Effector CD4-positive, alpha-beta T cell (primary cell): ENCODE measurements around the gene CD320.
"Not testable (repeated sequence)": the region's sequence is repeated elsewhere in the genome, so short reads cannot be mapped to it uniquely, and the experiment has no call there.

Source experiments
- DNase-seq: peaks from one replicate; pipeline ENCODE4 v3.0.0-alpha.2; 2020

CD320 gene

DNA sequence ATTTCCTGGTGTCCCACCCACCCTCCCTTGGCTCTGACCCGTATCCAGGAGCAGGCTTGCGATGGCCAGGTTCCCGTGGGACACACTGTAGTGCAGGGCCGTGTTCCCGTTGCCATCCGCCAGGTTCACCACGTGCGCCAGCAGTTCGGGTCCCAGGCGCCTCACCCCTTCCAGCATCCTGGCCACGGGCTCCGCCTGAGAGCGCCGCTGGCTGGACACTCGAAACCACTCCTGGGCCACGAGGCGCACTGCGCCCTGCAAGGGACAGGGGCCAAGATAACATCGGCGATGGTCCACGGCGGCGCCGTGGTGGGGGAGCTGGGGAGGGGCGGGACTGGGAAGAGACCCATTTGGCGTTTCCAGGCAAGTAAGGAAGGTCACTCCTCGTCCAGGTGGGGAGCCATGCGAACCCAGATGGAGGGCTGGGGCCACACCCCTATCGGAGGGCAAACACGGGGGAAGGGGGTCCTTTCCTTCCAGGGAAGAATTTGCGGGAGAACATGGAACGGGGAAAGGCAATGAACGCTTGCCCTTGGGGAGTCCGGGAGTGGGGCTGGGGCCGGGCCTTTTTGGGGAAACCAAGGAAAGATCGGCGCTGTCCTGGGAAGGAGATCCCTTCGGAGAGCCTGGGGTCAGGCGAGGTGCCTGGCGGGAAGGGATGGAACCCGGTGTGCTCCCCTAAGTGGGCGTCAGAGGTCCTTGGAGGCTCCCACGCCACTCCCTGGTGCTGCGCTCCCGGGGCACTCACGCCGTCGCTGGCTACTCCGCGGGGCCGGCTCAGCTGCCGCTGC is 25.0 kb upstream of the CD320 start:
- DNase-seq: no peak

DNA sequence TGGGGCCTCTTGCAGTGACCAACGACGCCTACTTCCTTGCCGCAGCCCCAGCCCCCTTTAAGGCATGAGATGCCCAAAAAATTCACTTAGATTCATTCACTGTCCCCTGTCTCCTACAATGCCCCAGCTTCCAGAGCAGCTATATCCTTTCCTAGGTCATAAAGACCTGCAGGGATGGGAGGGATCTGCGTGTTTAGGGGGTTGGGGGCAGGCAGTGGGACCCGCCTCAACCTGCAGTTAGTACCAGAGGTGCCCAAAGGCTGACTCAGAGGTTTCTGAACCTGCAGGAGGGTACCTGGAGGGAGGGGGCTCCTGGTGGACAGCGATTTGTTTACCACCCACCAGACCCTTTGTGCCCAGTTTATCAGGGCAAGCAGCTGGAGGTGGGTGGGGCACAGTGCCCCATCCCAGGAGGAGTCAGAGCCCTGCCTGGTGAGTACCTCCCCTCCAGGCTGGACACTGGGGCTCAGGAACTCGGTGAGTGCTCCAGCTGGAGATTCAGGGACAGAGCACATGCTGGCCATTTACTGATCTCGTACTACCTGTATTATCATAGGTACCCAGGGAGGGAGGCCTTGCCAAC is 23.2 kb upstream of the CD320 start:
- DNase-seq: no peak

DNA sequence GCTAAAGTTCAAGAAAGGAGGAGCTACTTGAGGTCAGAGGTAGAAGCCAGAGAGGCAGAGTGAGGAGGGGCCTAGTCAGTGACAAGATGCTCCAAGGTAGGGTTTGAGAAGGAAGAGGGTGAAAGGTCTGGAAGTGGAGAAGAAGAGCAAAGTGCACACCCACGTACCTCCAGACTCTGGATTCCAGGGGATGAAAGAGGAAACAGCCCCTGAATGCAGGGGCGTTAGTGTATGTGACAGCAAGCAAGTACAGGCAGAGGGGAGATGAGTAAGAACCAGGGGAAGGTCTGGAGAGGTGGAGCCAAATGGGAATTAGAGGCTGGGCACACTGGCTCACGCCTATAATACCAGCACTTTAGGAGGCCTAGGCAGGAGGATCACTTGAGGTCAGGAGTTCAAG is 21.8 kb upstream of the CD320 start:
- no peak for DNase-seq

DNA sequence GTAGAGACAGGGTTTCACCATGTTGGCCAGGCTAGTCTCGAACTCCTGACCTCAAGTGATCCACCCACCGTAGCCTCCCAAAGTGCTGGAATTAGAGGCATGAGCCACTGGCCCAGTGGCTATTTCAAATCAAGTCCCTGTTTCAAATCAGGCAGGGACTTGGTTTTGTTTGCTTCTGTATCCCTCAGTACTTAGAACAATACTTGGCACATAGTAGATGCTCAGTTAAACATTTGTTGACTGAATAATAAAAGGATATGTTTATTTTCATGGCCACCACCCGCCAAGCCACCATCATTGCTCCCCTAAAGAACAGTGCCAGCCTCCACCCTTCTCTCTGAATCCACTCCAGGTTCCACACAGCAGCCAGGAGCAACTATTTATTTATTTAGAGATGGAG is 17.3 kb upstream of the CD320 start:
- no peak for DNase-seq

DNA sequence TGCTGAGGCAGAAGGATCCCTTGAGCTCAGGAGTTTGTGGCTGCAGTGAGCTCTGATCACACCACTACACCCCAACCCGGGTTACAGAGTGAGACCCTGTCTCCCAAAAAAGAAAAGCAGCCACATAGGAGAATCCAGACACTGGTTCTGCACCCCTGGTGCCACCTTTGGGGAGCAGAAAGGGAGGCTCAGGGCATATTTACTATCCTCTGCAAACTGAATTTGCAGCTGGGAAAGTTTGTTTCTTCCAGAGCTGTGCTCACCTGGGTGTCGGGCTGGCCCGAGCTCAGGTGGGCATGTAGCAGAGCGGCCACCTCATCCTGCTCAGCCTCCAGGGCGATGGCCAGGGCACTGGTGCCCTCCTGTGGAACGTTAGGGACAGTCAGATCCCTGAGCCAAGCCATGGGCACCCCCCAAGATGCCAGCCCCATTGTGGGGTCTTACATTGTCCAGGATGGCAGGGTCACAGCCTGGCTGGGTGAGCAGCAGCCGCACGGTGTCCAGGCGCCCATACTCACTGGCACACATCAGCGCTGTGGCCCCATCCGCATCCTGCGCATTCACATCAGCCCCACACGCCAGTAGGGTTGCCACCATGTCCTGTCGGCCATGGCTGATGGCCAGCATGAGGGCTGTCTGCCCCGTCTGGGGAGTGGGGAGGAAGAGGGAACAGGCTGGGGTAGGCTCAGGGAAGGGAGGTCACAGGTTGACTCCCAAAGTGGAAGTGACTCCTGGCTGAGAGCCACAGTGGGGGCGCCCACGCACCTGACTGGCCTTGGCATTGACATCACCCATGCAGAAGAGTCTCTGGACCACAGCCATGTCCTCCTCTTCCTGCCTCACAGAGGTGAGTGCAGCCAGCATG is 16.3 kb upstream of the CD320 start:
- no peak for DNase-seq

DNA sequence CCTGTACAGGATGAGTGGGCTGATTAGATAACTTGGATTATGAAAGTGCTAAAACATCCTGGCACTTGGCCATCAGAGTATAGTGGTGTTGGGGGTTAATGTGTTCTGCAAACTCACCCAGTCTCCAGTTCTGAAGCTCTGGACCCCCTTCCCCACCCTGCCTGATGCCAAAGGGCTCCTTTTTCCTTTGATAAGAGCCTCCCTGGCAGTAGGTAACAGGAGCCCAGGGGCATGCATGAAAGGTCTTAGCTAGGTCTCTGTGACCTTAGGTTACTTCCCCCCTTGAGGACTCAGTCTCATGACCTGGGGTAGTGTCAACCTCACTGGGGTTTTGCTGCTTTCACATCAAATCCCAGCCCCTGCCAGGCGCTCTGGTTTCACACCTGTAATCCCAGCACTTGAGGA is 15.6 kb upstream of the CD320 start:
- DNase-seq: no peak

DNA sequence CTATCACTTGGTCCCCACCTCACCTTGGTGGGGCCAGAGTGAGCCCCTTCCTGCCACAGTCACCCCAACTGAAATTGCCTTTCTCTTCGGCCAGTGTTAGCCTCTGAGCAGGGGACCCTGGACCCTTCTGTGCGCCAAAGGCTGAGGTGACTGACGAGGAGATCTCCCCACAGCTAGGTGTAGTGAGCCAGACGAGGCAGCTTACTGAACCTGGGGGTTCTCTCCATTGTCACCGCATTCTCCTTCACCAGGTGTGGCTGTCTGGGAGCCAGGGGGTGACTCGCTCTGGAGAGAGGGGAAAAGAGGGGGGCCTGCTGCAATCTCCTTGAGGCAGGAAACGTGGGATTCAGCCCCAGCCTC is 14.5 kb upstream of the CD320 start:
- no peak for DNase-seq

DNA sequence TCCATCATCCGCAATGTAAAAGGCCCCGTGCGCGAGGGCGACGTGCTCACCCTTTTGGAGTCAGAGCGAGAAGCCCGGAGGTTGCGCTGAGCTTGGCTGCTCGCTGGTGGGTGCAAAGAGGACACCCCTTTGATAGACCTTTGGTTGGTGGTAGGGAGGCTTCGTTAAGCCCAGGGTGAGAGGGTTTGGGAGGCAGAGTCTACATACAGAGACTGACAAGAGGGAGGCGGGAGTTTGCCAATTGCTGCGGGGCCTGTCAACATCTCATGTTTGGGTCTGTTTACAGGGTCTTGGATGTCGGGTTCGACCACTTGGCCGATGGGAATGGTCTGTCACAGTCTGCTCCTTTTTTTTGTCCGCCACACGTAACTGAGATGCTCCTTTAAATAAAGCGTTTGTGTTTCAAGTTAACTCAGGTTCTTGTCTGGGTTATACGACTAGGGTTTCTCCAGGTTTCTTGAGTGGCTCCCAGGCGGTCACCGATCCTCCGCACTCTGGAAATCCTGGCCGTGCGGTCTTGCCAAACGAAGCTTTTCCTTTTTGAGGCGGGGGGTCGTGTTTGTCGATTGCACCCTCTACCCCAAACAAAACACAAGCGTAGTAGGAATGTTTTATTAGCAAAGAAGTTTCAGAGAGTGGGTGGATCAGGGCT is 14.0 kb upstream of the CD320 start:
- DNase-seq: no peak

DNA sequence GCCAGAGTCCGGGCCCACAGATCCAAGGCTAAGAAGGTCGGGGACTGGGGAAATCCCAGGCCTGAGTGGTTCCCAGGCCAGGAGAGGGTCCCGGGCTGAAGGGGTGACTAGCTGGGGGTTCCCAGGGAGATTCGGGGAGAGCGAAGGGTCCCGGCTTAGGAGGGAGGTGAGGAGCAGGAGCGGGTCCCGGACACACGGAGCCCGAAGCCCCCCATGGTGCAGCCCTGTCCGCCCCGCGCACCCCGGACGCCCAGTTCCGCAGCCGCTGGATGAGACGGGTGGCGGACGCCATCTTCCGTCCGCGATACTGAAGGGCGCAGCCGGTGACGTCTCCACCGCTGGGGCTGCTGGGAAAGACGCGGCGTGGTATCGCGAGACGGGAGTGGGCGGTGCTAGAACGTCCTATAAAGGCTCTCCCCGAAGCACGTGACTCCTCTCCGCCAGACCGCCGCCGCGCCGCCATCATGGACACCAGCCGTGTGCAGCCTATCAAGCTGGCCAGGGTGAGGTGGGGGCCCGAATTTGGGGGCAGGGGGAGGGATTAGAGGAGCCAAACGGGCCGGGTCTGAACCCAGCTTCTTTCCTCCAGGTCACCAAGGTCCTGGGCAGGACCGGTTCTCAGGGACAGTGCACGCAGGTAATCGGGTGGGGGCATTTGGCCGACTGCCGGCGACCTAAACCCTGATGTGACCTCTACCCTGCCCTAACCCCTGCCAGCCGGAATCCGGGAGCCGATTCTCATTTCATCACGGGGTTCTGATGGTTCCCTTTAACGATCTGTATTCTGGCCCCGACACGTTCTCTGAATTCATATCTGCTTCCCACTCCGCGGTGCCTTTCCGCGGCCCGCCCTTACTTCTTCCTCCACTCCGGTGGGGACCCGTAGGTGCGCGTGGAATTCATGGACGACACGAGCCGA is 13.2 kb upstream of the CD320 start, which contains the start of the genes NDUFA7 and RPS28:
TSS of gene NDUFA7 (minus strand) at position 309 of the 919 bp plus-strand sequence. CDS start at position 292, 17 bp downstream.
TSS of gene RPS28 (plus strand) at position 430 of the 919 bp plus-strand sequence. CDS start at position 465, 35 bp downstream.
- DNase-seq: peak; percentile 96

DNA sequence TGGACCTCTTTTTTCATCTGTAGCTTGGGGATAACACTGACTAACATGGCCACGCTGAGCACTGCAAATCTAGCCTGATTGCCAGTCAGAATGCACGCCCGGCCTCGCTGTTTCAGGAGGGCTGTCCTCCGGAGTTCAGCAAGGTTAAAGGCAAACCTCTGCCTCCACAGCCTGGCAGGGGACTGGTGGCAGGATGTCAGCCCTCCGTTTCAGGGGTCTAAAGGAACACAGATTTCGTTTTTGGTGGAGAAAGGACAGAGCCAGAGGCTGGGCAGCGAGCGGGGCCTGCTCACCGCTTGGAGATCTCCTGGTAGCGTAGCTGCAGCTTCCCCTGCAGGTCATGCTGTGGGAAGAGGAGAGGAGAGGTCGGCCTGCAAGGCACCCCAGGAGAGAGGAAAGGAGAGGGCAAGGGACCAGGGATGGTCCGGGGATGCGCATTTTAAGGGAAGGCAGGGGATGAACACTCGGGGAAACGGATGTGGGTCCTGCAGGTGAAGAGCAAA is 12.5 kb upstream of the CD320 start:
- no peak for DNase-seq

DNA sequence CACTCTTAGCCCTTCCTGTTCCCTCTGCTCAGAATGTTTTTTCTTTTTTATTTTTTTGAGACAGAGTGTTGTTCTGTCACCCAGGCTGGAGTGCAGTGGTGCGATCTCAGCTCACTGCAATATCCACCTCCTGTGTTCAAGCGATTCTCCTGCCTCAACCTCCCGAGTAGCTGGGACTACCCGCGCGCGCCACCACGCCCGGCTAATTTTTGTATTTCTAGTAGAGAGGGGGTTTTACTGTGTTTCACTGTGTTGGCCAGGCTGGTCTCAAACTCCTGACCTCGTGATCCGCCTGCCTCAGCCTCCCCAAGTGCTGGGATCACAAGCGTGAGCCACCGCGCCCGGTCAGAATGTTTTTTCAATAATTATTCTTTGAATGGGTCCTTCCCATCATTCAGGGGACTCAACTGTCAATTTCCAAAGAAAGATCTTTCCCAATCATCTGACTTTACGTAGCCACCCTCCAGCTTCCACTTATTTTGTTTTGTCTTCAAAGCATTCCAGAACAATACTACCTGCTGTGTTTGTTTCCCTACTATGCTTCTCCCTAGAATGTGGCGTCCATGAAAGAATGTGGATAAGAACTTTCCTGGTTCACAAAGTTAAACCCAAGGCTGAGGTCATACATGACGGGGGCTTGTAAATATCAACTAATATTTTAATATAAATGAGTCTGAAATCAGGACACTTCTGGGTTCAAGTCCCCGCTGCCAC is 11.8 kb upstream of the CD320 start:
- DNase-seq: no peak

DNA sequence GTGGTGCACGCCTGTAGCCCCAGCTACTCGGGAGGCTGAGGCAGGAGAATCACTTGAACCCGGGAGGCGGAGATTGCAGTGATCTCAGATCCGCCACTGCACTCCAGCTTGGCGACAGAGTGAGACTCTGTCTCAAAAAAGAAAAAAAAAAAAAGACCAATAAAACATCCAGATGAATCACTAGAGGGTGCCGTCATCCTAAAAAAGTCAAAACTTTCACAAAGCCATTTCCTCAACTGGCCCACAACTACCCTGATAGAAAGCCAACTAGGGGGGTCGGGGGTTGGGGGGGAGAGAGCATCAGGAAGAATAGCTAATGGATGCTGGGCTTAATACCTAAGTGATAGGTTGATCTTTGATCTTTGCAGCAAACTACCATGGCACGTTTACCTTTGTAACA is 10.7 kb upstream of the CD320 start:
- DNase-seq: not testable (repeated sequence)

DNA sequence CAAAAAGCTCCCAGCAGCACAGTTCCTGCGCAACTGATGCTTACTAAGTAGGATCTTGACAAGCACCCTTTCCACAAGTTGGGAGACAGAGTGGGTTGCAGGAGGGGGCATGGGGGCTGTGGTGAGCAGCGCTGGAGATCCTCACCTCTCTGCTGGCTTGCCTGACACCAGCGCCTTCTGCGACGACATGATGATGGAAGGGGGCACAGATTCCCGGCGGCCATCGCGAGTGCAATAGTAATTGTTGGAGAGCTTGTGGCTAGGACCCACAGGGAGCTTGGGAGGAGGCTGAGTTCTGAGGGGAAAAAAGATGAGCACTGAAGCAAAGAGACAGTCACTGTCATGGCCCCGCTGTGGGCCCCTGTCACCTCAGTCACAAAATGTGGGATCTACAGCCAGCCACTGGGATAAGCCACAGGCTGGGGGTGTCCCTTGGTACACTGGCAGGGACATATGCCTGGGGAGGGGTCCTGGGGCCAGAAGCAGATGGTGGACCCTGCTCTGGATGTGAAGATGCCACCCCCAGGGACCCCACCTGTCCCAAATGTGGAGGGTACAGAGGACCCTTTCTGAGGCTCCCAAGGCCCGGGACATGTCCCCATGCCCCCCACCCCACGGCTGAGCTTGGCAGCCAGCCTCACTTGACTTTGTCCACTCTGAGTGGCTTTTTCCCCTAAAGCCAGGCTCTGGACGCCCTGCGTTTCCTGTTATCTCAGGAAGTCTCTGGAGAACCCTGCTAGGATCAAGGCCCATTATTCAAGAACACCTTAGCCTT is 8.4 kb upstream of the CD320 start:
- DNase-seq: no peak

DNA sequence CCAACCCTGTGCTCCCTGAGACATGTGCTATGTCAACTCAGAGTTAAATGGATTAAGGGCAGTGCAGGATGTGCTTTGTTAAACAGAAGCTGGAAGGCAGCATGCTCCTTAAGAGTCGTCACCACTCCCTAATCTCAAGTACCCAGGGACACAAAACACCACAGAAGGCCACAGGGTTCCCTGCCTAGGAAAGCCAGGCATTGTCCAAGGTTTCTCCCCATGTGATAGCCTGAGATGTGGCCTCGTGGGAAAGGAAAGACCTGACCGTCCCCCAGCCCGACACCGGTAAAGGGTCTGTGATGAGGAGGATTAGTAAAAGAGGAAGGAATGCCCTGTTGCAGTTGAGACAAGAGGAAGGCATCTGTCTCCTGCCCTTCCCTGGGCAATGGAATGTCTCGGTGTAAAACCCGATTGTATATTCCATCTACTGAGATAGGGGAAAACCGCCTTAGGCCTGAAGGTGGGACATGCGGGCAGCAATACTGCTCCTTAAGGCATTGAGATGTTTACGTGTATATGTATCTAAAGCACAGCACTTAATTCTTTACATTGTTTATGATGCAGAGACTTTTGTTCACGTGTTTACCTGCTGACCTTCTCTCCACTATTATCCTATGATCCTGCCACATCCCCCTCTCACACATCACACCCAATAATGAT is 7.0 kb upstream of the CD320 start:
- DNase-seq: not testable (repeated sequence)

DNA sequence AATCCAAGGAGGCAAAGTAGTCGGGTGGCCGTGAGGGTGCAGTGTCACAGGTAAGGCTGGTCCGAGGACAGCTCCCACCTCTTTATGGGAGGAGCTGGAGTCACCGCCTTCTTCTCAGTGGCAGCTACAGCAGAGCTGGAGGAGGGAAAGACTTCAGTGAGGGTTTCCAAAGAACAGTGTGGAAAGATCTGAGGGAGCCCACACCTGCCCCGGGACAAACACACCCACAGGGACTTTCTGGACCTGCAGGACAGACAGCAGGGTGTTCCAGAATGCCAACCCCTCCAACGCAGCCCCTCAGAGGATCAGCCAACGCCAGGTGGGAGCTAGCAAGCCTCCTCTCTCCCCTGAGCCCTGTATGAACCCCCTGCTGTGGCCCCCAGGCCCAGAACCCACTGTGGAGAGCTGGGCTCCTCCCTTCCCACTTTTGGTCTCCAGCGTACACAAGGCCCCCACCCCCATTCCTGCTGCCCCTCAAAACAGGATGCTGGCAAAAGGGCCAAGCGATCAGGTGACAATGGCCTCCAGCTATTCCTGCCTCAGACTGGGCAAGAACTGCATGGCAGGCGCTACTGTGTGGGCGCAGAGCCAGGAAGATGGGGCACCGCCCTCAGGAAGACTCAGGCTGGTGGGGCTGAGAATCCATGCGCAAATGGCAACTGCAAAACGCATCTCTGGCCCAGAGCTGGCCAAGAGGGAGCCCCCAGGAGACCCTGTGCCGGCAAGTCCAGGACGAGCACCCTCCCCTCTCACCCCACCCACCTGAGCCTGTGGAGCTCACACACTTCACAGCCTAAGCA is 3.5 kb upstream of the CD320 start:
- DNase-seq: no peak

DNA sequence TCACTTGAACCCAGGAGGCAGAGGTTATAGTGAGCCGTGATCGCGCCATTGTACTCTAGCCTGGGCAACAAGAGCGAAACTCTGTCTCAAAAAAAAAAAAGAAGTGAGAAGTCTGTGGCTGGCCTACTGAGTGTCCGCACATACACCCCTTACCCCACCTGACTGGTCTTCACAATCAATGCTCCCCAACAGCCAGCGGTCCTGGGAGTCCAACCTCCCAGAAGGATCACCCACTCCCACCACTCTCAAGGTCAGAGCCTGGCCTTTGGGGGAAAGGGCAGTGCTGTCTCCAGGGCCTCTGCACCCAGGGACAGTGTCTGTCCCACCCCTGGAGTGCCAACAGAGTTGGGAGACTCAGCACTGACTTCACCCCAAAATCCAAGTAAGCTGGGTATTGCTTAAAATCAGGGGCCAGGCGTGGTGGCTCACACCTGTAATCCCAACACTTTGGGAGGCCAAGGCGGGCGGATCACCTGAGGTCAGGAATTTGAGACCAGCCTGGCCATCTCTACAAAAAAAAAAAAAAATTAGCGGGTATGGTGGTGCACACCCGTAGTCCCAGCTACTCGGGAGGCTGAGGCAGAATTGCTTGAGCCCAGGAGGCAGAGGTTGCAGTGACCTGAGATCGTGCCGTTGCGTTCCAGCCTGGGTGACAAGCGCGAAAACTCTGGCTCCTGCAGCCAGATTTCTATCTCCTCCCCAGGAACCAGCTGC is 2.3 kb upstream of the CD320 start:
- no peak for DNase-seq

DNA sequence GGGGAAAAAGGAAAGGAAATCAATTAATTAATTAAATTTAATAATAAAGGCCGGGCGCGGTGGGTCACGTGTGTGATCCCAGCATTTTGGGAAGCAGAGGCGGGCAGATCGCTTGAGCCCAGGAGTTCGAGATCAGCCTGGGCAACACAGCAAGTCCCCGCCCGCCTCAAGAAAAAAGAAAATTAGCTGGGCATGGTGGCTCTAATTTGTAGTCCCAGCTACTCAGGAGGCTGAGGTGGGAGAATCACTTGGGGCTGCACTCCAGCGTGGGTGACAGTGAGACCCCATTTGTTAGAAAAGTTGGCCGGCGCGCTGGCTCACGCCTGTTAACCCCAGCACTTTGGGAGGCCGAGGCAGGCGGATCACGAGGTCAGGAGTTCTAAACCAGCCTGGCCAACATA is 733 bp upstream of the CD320 start:
- no peak for DNase-seq

DNA sequence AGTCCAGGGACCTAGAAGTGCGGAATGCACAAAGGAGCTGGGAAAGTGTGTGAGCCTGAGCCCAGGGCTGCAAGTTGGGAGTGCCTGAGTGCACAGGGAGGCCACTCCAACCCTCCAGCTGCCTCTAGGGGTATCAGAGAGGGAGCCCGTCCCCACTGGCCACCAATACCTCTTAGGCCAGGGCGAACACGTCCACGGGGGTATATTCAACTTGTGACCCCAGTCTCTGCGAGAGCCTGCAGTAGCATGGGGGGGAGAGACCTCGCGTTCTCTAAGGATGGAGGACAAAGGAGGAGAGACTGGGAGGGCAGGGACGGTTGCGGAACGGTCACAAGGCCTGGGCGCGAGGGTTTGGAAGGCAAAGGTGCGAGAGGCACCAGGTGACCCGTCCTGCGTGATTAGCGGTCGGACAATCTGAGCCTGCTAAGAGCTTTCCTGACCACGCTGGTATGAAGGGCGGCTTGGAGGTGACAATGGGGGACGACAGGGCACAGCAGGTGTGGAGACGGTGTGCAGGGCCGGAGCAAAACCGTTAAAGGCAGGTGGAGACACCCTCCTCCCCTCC is 676 bp downstream of the CD320 start:
- DNase-seq: no peak
